Endothelial cell of umbilical vein (primary cell): ENCODE results near the gene SHISA6.

Experiments
- CTCF ChIP-seq, 2 donors: IDR thresholded peaks; 1 replicate in 1 of 2; 2 replicates in 1 of 2; pipeline ENCODE4 v1.5.1; 2011; ENCODE audit warnings: low read length in 2 of 2, mild to moderate bottlenecking in 2 of 2, moderate library complexity in 2 of 2, control low read depth in 1 of 2, inconsistent platforms in 1 of 2, low read depth in 1 of 2; ENCODE audit not compliant: insufficient read depth in 1 of 2; ENCODE audit errors: extremely low read depth in 1 of 2
- FOS ChIP-seq: IDR thresholded peaks from 2 replicates; pipeline ENCODE4 v1.6.1; 2011; ENCODE audit warnings: mild to moderate bottlenecking, low read length, moderate library complexity, borderline replicate concordance; ENCODE audit not compliant: insufficient read depth
- MAX ChIP-seq: IDR thresholded peaks from 2 replicates; pipeline ENCODE4 v1.6.1; 2011; ENCODE audit not compliant: insufficient read depth, insufficient read length
- POLR2A ChIP-seq: IDR thresholded peaks from 2 replicates; pipeline ENCODE4 v1.6.1; 2012; ENCODE audit warnings: low read depth, mild to moderate bottlenecking, control low read depth, low read length
- POLR2AphosphoS5 ChIP-seq: IDR thresholded peaks from 2 replicates; pipeline ENCODE4 v1.6.1; 2012; ENCODE audit warnings: low read depth, mild to moderate bottlenecking, control low read depth, low read length, moderate library complexity; ENCODE audit not compliant: insufficient read depth

- TF ChIP-seq CTCF (IDR thresholded peaks at IDR 0.05; ENCODE audit: extremely low read depth in 1 of 2, insufficient read depth in 1 of 2, low read depth in 1 of 2, low read length in 2 of 2) (no peak), POLR2A (no peak), MAX (no peak), FOS (no peak), POLR2AphosphoS5 (no peak)
Observed at GRCh38 chr17:11454096-11454495, 213.1 kb downstream of the SHISA6 start.
